ENCODE measurements around the gene C11orf16. TPM values are rescaled to one million over a fixed set of nuclear protein-coding genes. Genes with fewer than 3 reads are reported as not detected.

The C11orf16 gene
- total RNA-seq, 1 donor from 2014 or later = not detected

DNA sequence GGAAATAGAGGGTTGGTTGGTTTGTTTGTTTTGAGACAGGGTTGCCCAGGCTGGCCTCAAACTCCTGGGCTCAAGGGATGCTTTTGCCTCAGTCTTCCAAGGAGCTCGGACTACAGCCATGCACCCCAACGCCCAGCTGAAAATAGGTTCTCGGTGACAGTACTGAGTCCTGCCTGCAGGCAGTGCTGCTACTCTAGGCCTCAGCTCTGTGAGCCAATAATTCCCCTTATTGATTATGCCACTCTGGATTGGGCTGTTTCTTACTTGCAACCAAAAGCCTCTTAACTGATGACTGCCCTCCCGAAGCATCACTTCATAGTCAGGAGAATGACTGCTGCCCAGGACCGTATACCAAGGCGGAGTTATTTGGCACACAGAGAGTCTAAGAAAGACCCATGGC, 1.2 kb upstream of the C11orf16 start:
- TF ChIP-seq, protein P1, sequence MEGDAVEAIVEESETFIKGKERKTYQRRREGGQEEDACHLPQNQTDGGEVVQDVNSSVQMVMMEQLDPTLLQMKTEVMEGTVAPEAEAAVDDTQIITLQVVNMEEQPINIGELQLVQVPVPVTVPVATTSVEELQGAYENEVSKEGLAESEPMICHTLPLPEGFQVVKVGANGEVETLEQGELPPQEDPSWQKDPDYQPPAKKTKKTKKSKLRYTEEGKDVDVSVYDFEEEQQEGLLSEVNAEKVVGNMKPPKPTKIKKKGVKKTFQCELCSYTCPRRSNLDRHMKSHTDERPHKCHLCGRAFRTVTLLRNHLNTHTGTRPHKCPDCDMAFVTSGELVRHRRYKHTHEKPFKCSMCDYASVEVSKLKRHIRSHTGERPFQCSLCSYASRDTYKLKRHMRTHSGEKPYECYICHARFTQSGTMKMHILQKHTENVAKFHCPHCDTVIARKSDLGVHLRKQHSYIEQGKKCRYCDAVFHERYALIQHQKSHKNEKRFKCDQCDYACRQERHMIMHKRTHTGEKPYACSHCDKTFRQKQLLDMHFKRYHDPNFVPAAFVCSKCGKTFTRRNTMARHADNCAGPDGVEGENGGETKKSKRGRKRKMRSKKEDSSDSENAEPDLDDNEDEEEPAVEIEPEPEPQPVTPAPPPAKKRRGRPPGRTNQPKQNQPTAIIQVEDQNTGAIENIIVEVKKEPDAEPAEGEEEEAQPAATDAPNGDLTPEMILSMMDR (conservative IDR thresholded peaks at IDR 0.05) = no peak
- Mint-ChIP-seq H3K36me3 (no peaks in the 10 kb centered on the region), H3K27ac (no peak overlapping the region), H3K27me3 (no peaks in the 10 kb centered on the region), H3K4me1 (ENCODE audit: unreplicated experiment) (peaks cover 14% of the 10 kb centered on the region), H3K9me3 (no peaks in the 10 kb centered on the region), H3K4me3 (no peak overlapping the region)
- DNase-seq (ENCODE audit: extremely low spot score, unreplicated experiment) = no peak

DNA sequence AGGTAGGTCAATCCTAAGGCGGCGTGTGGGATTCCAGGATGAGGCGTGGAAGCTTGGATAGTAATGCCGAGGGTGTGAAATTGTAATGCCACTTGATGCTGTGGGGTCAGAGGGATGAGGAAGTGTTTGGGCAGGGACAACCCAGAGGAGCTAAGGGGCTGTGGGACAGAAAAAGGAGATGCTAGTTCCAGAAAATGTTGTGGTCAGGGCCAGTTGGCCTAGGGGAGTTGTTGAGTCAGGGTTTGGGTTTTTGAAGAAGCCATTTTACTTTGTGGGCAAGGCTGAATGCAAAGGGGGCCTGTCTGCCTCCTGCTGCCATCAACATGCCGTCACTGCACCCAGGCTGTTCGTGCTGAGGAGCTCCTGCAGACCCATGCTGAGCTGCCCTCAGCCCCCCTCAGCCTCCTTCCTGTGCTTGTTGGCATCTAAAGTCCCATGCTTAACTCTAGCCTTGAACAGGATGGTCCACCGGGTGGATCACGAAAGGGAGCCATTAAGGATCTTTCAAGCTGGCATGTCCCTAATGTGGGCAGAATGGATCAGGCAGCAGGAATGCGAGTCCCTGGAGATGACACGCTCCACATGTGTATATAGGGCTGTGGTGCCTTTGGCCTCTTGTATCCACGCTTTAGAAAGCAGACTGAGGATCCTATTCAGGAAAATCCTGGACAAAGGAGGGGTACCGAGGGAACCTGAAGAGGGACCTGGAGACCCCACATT, 2.1 kb downstream of the C11orf16 start:
- no peak overlapping the region for H3K27ac Mint-ChIP-seq
- H3K27me3 Mint-ChIP-seq = no peaks in the 10 kb centered on the region
- no peak overlapping the region for H3K4me3 Mint-ChIP-seq
- H3K9me3 Mint-ChIP-seq = no peaks in the 10 kb centered on the region
- no peak for DNase-seq (ENCODE audit: extremely low spot score, unreplicated experiment)
- no peaks in the 10 kb centered on the region for H3K36me3 Mint-ChIP-seq
- TF ChIP-seq, protein P1 (conservative IDR thresholded peaks at IDR 0.05) = no peak
- H3K4me1 Mint-ChIP-seq (ENCODE audit: unreplicated experiment) = peaks cover 14% of the 10 kb centered on the region

DNA sequence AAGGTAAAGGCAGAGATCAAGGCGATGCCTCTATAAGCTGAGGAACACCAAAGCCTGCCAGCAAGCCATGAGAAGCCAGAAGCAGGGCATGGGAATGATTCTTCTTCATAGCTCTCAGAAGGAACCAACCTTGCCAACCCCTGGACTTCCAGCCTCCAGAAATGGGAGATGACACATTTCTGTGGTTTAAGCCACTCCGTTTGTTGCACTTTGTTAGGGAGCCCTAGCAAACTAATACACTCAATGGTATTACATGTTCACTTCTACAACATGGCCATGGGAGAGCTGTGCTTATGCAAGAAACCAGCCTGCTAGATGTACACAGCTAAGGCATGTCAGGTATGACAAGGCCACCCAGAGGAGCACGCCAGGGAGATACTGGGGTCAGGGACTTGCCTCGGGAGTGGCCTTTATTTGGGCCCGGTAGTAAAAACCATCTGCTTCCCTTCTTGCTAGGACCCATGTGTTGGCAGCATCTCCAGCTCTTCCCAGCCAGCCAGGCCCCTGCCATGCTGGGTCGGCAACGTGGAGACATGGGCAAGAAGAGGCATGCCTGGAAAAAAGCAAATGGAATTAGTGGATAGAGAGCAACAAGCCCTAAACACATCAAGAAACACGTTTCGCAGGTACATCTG, 3.6 kb downstream of the C11orf16 start:
- no peak for DNase-seq (ENCODE audit: extremely low spot score, unreplicated experiment)
- H3K4me3 Mint-ChIP-seq = no peak overlapping the region
- no peaks in the 10 kb centered on the region for H3K36me3 Mint-ChIP-seq
- H3K4me1 Mint-ChIP-seq (ENCODE audit: unreplicated experiment) = peaks cover 4% of the 10 kb centered on the region
- H3K9me3 Mint-ChIP-seq = no peaks in the 10 kb centered on the region
- no peak overlapping the region for H3K27ac Mint-ChIP-seq
- TF ChIP-seq, protein P1 (conservative IDR thresholded peaks at IDR 0.05) = no peak
- no peaks in the 10 kb centered on the region for H3K27me3 Mint-ChIP-seq

DNA sequence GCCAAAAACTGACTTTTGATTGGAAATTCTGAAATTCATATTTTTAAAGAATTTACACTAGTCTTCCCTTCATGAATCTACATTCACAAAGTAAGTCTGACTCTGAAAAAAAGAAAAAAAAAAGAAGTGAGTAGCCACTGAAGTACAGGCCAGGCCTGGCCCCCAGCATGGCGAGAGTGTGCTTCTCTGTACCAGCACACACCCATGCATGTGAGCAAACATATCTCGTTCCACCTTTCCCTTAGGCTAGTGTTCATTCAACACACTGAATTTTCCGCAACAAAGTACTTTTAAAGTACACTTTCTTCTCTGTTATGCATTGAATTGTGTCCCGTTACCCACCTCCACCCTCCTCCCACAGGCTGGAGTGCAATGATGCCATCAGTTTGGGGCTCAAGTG, 4.5 kb downstream of the C11orf16 start:
- Mint-ChIP-seq H3K9me3 (no peaks in the 10 kb centered on the region), H3K4me3 (no peak overlapping the region), H3K36me3 (no peaks in the 10 kb centered on the region), H3K27ac (no peak overlapping the region), H3K27me3 (no peaks in the 10 kb centered on the region), H3K4me1 (ENCODE audit: unreplicated experiment) (peaks cover 4% of the 10 kb centered on the region)
- TF ChIP-seq, protein P1 (conservative IDR thresholded peaks at IDR 0.05) = no peak
- no peak for DNase-seq (ENCODE audit: extremely low spot score, unreplicated experiment)

DNA sequence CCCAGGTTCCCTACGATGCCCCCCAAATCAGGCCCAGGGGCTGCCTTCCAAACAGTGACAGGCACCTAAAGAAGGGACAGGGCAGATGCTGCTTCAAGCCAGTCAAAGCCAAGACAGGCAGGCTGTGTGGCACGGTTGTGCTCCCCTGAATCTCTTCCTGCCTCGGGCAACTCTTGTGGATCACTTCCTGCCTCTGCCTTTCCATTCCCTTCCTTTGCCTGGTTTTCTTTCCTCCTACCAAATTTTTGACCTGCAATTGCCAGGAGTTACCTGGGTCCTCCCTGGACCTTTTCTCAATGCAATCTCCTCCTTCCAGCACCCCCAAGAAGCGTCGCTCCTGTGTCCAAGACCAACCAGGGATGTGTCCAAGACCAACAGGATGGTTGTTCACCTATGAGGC, 5.5 kb downstream of the C11orf16 start:
- no peak for DNase-seq (ENCODE audit: extremely low spot score, unreplicated experiment)
- H3K27ac Mint-ChIP-seq = no peak overlapping the region
- no peaks in the 10 kb centered on the region for H3K4me1 Mint-ChIP-seq (ENCODE audit: unreplicated experiment)
- H3K36me3 Mint-ChIP-seq = no peaks in the 10 kb centered on the region
- no peaks in the 10 kb centered on the region for H3K9me3 Mint-ChIP-seq
- no peak overlapping the region for H3K4me3 Mint-ChIP-seq
- TF ChIP-seq, protein P1 (conservative IDR thresholded peaks at IDR 0.05) = no peak
- no peaks in the 10 kb centered on the region for H3K27me3 Mint-ChIP-seq
